Right lobe of liver (tissue), 4 donors: ENCODE results near the gene TRAF3IP1.

ENCODE experiments used
- POLR2A ChIP-seq: fragments of 450-650 bp; IDR thresholded peaks from one replicate; pipeline ENCODE4 v1.6.1; 2017; ENCODE audit warnings: antibody characterized with exemption, mild to moderate bottlenecking
- TF ChIP-seq, protein P1 (sequence below), 4 donors: fragments of 200-600 bp in 3 of 4; fragments of 450-650 bp in 1 of 4; IDR thresholded peaks; one replicate each; pipeline versions ENCODE4 v1.5.1 to v1.8.0; 2016 to 2022; ENCODE audit warnings: antibody characterized with exemption in 4 of 4, mild to moderate bottlenecking in 2 of 4
- donor health status: DM: no; HTN: no; CAD: no.
- donor health status: DM: no; HTN: no; CAD: no.
- donor health status: DM: no; HTN: yes; CAD: no.

DNA sequence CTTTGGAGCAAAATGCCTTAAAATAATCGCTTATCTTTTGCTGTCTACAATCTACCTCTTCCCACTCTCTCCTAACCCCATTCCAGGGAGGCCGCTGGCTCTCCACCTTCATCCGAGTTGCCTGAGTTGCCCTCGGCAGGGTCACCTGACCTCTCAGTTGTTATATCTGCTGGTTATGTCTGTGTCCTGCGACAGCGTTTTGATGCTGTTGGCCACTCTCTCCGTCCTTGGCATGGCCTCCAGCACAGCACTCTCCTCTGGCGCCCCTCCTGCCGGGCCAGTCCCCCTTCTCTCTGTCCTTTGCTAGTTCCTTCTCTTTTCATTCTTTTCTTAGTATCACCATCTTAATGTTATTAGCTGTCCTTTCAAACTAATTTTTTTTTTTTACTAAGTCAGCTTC, 41.6 kb downstream of the TRAF3IP1 start:
- TF ChIP-seq, protein P1, sequence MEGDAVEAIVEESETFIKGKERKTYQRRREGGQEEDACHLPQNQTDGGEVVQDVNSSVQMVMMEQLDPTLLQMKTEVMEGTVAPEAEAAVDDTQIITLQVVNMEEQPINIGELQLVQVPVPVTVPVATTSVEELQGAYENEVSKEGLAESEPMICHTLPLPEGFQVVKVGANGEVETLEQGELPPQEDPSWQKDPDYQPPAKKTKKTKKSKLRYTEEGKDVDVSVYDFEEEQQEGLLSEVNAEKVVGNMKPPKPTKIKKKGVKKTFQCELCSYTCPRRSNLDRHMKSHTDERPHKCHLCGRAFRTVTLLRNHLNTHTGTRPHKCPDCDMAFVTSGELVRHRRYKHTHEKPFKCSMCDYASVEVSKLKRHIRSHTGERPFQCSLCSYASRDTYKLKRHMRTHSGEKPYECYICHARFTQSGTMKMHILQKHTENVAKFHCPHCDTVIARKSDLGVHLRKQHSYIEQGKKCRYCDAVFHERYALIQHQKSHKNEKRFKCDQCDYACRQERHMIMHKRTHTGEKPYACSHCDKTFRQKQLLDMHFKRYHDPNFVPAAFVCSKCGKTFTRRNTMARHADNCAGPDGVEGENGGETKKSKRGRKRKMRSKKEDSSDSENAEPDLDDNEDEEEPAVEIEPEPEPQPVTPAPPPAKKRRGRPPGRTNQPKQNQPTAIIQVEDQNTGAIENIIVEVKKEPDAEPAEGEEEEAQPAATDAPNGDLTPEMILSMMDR (IDR thresholded peaks at IDR 0.05), result no peak
- TF ChIP-seq POLR2A, result no peak
